ENCODE results near the gene IL32.

GRCh38 chr16:3026003-3026378 lies 39.4 kb upstream of the IL32 start:
- TF ChIP-seq, protein P1, sequence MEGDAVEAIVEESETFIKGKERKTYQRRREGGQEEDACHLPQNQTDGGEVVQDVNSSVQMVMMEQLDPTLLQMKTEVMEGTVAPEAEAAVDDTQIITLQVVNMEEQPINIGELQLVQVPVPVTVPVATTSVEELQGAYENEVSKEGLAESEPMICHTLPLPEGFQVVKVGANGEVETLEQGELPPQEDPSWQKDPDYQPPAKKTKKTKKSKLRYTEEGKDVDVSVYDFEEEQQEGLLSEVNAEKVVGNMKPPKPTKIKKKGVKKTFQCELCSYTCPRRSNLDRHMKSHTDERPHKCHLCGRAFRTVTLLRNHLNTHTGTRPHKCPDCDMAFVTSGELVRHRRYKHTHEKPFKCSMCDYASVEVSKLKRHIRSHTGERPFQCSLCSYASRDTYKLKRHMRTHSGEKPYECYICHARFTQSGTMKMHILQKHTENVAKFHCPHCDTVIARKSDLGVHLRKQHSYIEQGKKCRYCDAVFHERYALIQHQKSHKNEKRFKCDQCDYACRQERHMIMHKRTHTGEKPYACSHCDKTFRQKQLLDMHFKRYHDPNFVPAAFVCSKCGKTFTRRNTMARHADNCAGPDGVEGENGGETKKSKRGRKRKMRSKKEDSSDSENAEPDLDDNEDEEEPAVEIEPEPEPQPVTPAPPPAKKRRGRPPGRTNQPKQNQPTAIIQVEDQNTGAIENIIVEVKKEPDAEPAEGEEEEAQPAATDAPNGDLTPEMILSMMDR (IDR thresholded peaks at IDR 0.05), result no peak
- no peak for TF ChIP-seq POLR2A (IDR thresholded peaks at IDR 0.05)
